Measurements from ENCODE around the gene ZAP70. TPM values are rescaled to one million over a fixed set of nuclear protein-coding genes. Genes with fewer than 3 reads are reported as not detected.

The ZAP70 gene
- total RNA-seq, 1 donor = not detected

GRCh38 chr2:97712693-97713295 lies 582 bp upstream of the ZAP70 start:
- DNase-seq (ENCODE audit: low read depth) = no peak
- H3K4me3 ChIP-seq (ENCODE audit: low read depth, low read length) = no peak overlapping the region
- no peak for TF ChIP-seq CTCF (IDR thresholded peaks at IDR 0.05; ENCODE audit: insufficient read depth, low read depth, low read length)

- H3K4me3 ChIP-seq (ENCODE audit: low read depth, low read length) = no peak overlapping the region
- DNase-seq (ENCODE audit: low read depth) = no peak
- TF ChIP-seq CTCF (IDR thresholded peaks at IDR 0.05; ENCODE audit: insufficient read depth, low read depth, low read length) = no peak
Measured at GRCh38 chr2:97714084-97714949, 941 bp downstream of the ZAP70 start.

GRCh38 chr2:97714950-97715652 lies 1.7 kb downstream of the ZAP70 start:
- DNase-seq (ENCODE audit: low read depth) = no peak

GRCh38 chr2:97715951-97716694 lies 2.7 kb downstream of the ZAP70 start:
- H3K4me3 ChIP-seq (ENCODE audit: low read depth, low read length) = no peak overlapping the region
- TF ChIP-seq CTCF (IDR thresholded peaks at IDR 0.05; ENCODE audit: insufficient read depth, low read depth, low read length) = no peak
- no peak for DNase-seq (ENCODE audit: low read depth)

More at GRCh38 chr2:97714950-97715652, 1.7 kb downstream of the ZAP70 start:
- no peak for TF ChIP-seq CTCF (IDR thresholded peaks at IDR 0.05; ENCODE audit: insufficient read depth, low read depth, low read length)
- H3K4me3 ChIP-seq (ENCODE audit: low read depth, low read length) = no peak overlapping the region

GRCh38 chr2:97716695-97717612 lies 3.6 kb downstream of the ZAP70 start:
- no peak for TF ChIP-seq CTCF (IDR thresholded peaks at IDR 0.05; ENCODE audit: insufficient read depth, low read depth, low read length)
- no peak for DNase-seq (ENCODE audit: low read depth)
- no peak overlapping the region for H3K4me3 ChIP-seq (ENCODE audit: low read depth, low read length)
